Fibroblast of villous mesenchyme (primary cell): ENCODE measurements around the gene KLK2. TPM values are rescaled to one million over a fixed set of nuclear protein-coding genes. Genes with fewer than 3 reads are reported as not detected.

Source experiments
- DNase-seq: peaks from one replicate; pipeline ENCODE4 v3.0.0-alpha.2; 2010; ENCODE audit warnings: low read depth
- H3K4me3 ChIP-seq: 2 replicates; pipeline ENCODE4 v1.5.1; 2011; ENCODE audit warnings: low read depth, mild to moderate bottlenecking, low read length
- total RNA-seq: library from RNA; depleted of rRNA; stranded (reverse); fragments of >200 nt; gene quantifications from 2 replicates; pipeline ENCODE4 v1.2.3, GENCODE V29; 2012
- TF ChIP-seq, protein P1 (sequence below): IDR thresholded peaks from 2 replicates; pipeline ENCODE4 v1.5.1; 2012; ENCODE audit warnings: low read depth, mild to moderate bottlenecking, low read length; ENCODE audit not compliant: insufficient read depth

KLK2 gene
- total RNA-seq, 1 donor = not detected

DNA sequence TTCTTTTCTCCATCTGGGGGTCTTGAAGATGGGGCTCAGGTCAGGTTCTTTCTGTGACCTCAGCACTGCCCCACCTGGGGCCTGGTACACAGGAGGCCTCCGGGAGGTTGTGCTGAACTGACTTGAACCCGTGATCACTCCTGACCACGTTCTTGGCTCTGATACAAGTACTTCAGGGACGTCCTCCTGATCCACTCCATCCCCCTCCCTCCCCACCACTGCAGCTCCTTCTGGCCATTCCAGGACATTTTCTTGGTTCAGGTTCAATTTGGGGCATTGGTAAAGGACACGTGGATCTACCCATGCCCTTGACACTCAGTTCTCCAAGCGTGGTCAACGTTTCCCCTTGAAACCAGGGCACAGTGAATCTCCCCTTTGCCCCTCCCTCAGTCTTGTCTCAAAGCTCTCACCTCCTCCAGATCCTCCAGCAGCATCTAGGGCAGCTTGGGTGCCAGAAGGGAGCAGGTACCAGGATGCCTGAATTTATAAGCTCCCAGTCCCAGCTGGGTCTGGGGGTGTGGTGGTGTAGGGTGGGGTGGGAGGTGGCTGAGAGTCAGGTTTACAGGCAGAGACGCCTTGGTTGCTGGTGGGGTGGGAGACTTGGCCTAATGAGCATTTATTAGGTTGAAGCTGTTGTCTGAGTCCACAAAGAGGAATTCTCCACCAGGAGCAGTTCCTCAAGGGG is 40.0 kb upstream of the KLK2 start, which contains the start of gene KLK15:
Gene KLK15, minus strand, starts transcription at position 458 of the 685 bp plus-strand sequence. CDS start 2,082 bp downstream, outside the sequence.
- TF ChIP-seq, protein P1, sequence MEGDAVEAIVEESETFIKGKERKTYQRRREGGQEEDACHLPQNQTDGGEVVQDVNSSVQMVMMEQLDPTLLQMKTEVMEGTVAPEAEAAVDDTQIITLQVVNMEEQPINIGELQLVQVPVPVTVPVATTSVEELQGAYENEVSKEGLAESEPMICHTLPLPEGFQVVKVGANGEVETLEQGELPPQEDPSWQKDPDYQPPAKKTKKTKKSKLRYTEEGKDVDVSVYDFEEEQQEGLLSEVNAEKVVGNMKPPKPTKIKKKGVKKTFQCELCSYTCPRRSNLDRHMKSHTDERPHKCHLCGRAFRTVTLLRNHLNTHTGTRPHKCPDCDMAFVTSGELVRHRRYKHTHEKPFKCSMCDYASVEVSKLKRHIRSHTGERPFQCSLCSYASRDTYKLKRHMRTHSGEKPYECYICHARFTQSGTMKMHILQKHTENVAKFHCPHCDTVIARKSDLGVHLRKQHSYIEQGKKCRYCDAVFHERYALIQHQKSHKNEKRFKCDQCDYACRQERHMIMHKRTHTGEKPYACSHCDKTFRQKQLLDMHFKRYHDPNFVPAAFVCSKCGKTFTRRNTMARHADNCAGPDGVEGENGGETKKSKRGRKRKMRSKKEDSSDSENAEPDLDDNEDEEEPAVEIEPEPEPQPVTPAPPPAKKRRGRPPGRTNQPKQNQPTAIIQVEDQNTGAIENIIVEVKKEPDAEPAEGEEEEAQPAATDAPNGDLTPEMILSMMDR = no peak
- H3K4me3 ChIP-seq = no peak within 1 kb of the TSS
- DNase-seq = no peak

DNA sequence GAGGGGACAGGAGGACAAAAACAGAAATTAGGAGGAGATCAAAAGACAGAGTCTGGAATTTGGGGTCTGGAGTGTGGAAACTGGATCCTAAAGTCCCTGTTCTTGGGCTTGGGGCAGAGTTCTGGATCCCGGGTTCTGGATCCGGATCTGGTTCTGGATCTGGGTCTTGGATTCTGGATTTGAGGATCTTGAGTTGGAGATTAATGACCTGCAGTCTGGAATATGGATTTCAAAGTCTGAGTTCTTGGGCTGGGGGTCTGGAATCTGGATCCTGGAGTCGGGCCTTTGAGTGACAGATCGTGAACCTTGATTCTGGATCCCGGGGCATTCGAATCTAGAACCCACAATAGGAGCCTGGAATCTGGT is 39.5 kb upstream of the KLK2 start:
- TF ChIP-seq, protein P1 = no peak

DNA sequence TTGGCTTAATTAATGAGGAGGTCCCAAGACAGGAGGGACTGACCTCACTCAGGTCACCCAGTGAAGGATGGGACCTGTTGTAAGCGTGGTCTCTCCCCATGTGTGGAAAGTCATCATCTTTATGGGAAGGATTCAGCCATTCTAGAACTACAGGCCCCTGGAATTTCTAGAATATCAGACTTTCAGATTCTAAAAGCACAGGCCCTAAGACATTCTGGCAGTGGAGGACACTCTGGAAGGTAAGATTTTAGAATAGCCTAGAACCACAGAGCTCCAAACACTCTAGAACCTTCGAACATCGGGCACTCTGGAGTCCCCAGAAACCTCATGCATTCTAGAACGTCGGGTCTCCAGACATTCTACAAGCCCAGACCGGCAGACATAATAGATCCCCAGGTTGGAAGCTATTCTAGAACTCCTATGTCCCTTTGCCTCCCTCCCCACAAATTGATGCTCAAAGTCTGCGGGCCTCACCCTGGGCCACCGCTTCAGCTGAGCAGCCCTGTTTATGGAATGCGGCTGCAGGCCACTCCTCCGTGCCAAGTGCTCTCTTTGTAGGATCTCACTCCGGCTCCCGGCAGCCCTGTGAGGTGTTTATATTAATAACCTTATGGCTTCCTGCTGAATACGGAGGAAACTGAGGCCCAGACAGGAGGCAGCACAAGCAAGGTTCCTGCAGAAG is 38.0 kb upstream of the KLK2 start:
- H3K4me3 ChIP-seq = peak overlapping the region; percentile 70
- TF ChIP-seq, protein P1 = no peak
- peak; percentile 24 for DNase-seq

More for the DNA sequence above, 39.5 kb upstream of the KLK2 start:
- H3K4me3 ChIP-seq = no peak overlapping the region
- DNase-seq = no peak

DNA sequence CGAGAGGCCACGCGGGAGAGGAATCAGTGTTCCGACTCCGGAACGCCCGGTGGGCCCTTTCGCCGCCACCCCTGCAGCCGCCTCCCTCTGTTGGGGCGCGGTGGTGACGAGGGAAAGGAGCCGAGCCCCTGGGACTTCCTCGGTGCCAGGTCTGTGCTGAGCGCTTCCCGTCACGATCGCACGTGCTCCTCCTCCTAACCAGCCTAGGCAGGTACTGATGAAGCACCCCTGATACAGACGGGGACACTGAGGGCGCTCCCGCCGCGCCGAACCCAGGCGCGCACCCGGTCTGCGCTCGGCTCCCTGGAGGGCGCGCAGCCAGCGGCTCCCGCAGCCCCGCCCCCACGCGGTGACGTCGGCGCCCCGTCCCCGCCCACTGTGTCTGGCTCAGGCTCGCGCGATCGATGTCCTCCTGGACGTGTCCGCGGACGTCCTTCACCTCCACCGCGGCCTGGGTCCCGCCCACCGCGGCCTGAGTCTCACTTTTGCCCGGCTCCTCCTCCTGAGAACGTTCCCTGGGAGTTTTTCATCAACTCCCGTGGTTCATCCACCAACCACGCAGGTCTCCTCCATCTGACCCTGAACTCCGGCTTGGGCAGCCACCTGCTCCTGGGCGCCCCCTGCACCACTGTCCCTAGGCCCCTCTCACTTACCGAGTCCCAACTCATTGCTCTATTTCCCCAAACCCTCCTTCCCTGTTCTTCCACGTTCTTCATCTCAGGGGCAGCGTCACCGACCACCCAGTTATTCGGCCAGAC is 37.3 kb upstream of the KLK2 start:
- H3K4me3 ChIP-seq = peak overlapping the region; percentile 70
- TF ChIP-seq, protein P1 = no peak
- DNase-seq = peak; percentile 50

DNA sequence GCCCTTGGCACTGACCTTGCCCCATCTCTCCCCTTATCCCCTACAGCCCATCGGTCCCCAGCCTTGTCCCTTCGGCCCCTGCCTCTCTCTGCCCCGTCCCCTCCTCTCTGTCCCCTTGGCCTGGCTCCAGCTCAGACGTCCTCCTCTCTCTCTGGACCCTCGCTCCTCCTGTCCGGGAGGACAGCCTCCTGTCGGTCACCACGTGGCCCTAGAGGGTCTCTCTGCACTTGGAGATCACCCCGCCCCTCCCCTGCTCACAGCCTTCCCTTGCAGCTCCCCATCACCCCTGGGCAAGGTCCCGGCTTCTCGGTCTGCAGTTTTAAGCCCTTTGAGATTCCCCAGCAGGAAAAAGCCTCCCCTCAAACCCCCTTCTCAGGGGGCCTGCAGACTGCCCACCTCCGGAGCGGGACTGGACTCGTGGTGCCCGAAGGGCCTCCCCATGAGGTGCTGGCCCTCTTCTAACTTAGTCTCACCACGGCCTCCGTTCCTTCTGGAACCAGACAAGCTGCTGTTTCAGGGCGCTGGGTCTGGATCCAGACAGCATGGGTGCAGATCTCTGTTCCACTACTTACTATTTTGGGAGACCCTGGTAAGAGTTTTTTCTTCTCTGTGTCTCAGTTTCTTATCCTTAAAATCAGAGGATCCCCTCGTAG is 36.6 kb upstream of the KLK2 start:
- H3K4me3 ChIP-seq = no peak overlapping the region
- TF ChIP-seq, protein P1 = no peak
- no peak for DNase-seq

DNA sequence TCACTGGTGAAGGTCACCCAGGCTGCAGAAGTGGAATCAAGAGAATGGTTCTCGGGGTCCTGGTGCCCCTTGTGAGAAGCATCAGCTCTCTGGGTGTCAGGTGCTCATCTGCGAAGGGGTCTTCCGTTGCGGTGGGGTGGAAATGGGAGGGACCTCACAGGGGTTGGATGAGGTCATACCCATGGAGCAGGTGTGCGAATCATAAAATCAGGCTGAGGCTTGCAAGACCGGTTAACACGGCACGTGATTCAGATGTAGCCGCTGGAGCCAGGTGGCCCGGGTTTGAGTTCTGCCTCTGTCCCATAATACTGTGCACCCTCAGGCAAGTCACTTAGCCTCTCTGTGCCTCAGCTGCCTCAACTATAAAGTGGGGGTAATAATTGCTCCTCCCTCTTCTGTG is 35.9 kb upstream of the KLK2 start:
- H3K4me3 ChIP-seq = no peak overlapping the region
- no peak for DNase-seq
- TF ChIP-seq, protein P1 = no peak
